Camera-type eye (tissue), 1 donor: ENCODE measurements around the gene BCL10. TPM values are rescaled to one million over a fixed set of nuclear protein-coding genes. Genes with fewer than 3 reads are reported as not detected.

Experiments used
- total RNA-seq: library from RNA; depleted of rRNA; stranded (reverse); fragments of >200 nt; gene quantifications from one replicate; pipeline ENCODE4 v1.2.3, GENCODE V29; 2014

Gene BCL10
- total RNA-seq, result 20.4 TPM

GRCh38 chr1:85276215-85276977, at the start of gene BCL10:
TSS of gene BCL10 (minus strand) at chr1:85276632. CDS start at chr1:85276352, 280 bp downstream.

GRCh38 chr1:85259118-85259911, 17.1 kb downstream of the BCL10 start, which contains the start of gene C1orf52:
TSS of gene C1orf52 (minus strand) at chr1:85259662. CDS start at chr1:85259633, 29 bp downstream.

Other genes starting within 250 kb of the BCL10 start
- gene MCOLN3, start 228.1 kb downstream of the BCL10 start, total RNA-seq, result 3.0 TPM
- gene SYDE2, start 75.6 kb downstream of the BCL10 start, total RNA-seq, result 25.1 TPM
- 25.8 TPM for gene C1orf52, start 17.0 kb downstream of the BCL10 start, total RNA-seq
- 47.2 TPM for gene DDAH1, start 188.5 kb upstream of the BCL10 start, total RNA-seq